Panc1 (cell line): Measurements from ENCODE around the gene FAM193A. TPM values are rescaled to one million over a fixed set of nuclear protein-coding genes. Genes with fewer than 3 reads are reported as not detected.

ENCODE experiments used
- ATAC-seq: fragments of 200-7000 bp; cut with Tn5 transposase; 2 replicates; pipeline ENCODE4 v1.9.1; 2020; ENCODE audit warnings: mild to moderate bottlenecking, moderate library complexity
- BruUV-seq: library from RNA; stranded (reverse); fragments of 400-500 nt; replicated peaks from 2 replicates; lab custom pipeline; 2021; lab: Mats Ljungman, UMichigan
- CTCF ChIA-PET: fragments of 300-600 bp; sonication (Branson Sonifier 250); formaldehyde crosslinking; loops from one replicate; lab custom pipeline; 2022; ENCODE audit warnings: antibody characterized with exemption; lab: Charles Lee
- POLR2A ChIA-PET: fragments of 300-600 bp; sonication (Branson Sonifier 250); formaldehyde crosslinking; loops from one replicate; lab custom pipeline; 2022; ENCODE audit warnings: antibody characterized with exemption; lab: Charles Lee
- DNase-seq: peaks from one replicate; pipeline ENCODE4 v3.0.0-alpha.2; 2010; ENCODE audit warnings: low read depth, low spot score
- H3K27ac ChIP-seq: 2 replicates; pipeline ENCODE4 v1.5.1; 2011; ENCODE audit warnings: mild to moderate bottlenecking, low read length, inconsistent platforms
- H3K27me3 ChIP-seq: fragments of 200-500 bp; sonication (Bioruptor generic); 2 replicates; pipeline ENCODE4 v1.6.0; 2014; ENCODE audit warnings: low read length, inconsistent platforms; ENCODE audit not compliant: control insufficient read depth, insufficient read depth
- H3K36me3 ChIP-seq: fragments of 200-500 bp; sonication (Bioruptor generic); 2 replicates; pipeline ENCODE4 v1.5.1; 2014; ENCODE audit warnings: inconsistent platforms, mild to moderate bottlenecking, low read length, moderate library complexity; ENCODE audit not compliant: control insufficient read depth, insufficient read depth
- H3K4me1 ChIP-seq: 2 replicates; pipeline ENCODE4 v1.5.1; 2011; ENCODE audit warnings: inconsistent platforms, mild to moderate bottlenecking, low read length, moderate library complexity; ENCODE audit not compliant: control insufficient read depth, insufficient read depth
- H3K4me3 ChIP-seq, 2 experiments: 2 replicates each; pipeline ENCODE4 v1.5.1; 2011 to 2012; ENCODE audit warnings: low read depth in 2 of 2, low read length in 2 of 2, mild to moderate bottlenecking in 2 of 2, inconsistent platforms in 1 of 2, moderate library complexity in 1 of 2
- H3K9me3 ChIP-seq: fragments of 200-500 bp; sonication (Bioruptor generic); 2 replicates; pipeline ENCODE4 v1.5.1; 2014; ENCODE audit warnings: low read depth, mild to moderate bottlenecking, inconsistent platforms, low read length, moderate library complexity; ENCODE audit not compliant: control insufficient read depth, insufficient read depth
- CTCF ChIP-seq: fragments of 450-650 bp; IDR thresholded peaks from 2 replicates; pipeline ENCODE4 v1.5.1; 2017; ENCODE audit warnings: mild to moderate bottlenecking
- POLR2AphosphoS5 ChIP-seq: IDR thresholded peaks from 2 replicates; pipeline ENCODE4 v1.6.1; 2012; ENCODE audit warnings: mild to moderate bottlenecking, low read depth, low read length, moderate library complexity
- REST ChIP-seq, 2 experiments: IDR thresholded peaks; 2 replicates each; pipeline ENCODE4 v1.6.1; 2011 to 2012; ENCODE audit warnings: low read depth in 2 of 2, control low read depth in 1 of 2, low read length in 1 of 2, mild to moderate bottlenecking in 1 of 2, moderate library complexity in 1 of 2; ENCODE audit not compliant: insufficient read depth in 1 of 2
- SIN3A ChIP-seq: IDR thresholded peaks from 2 replicates; pipeline ENCODE4 v1.6.1; 2012; ENCODE audit warnings: low read depth, mild to moderate bottlenecking, low read length, moderate library complexity, borderline replicate concordance; ENCODE audit not compliant: insufficient read depth
- TCF7L2 ChIP-seq: IDR thresholded peaks from 2 replicates; pipeline ENCODE4 v1.6.1; 2011; ENCODE audit warnings: mild to moderate bottlenecking, low read depth, low read length, inconsistent platforms
- in situ Hi-C: cut with HindIII; loops from 2 replicates; pipeline ENCODE4 v1.10.0; 2016; ENCODE audit warnings: low sequenced_read_pairs, low pct_unique_long_range_greater_than_20kb
- intact Hi-C: fragments of 100-400 bp; cut with micrococcal nuclease; formaldehyde crosslinking; loops from one replicate; pipeline ENCODE4 v1.10.0; 2022; ENCODE audit not compliant: unreplicated experiment
- total RNA-seq: library from RNA; stranded (reverse); gene quantifications from one replicate; pipeline ENCODE4 v1.2.1, GENCODE V29; 2021; ENCODE audit not compliant: unreplicated experiment

The FAM193A gene
- total RNA-seq, 1 experiment from 2014 or later = 25.7 TPM

- ATAC-seq (peak; percentile 61; the same call in 1 of the 2 replicates), DNase-seq (no peak)
- Histone ChIP-seq H3K27me3 (no peaks in the 10 kb centered on the region), H3K27ac (no peak overlapping the region), H3K4me3 (no peak overlapping the region), H3K9me3 (no peaks in the 10 kb centered on the region), H3K4me1 (peaks cover 18% of the 10 kb centered on the region), H3K36me3 (no peaks in the 10 kb centered on the region)
- POLR2A ChIA-PET = no interaction called here
- BruUV-seq = no TSS peak
- CTCF ChIA-PET = no interaction called here
- TF ChIP-seq REST (IDR thresholded peaks at IDR 0.05; ENCODE audit: insufficient read depth in 1 of 2, low read depth in 2 of 2, low read length in 1 of 2) (no peak), CTCF (no peak), TCF7L2 (no peak), POLR2AphosphoS5 (no peak), SIN3A (no peak)
- in situ Hi-C loops = no loop called here
- intact Hi-C loops = no loop called here
These were observed 62.3 kb downstream of the FAM193A start for GRCh38 chr4:2598511-2599303.

GRCh38 chr4:2599304-2599654 is 62.8 kb downstream of the FAM193A start:
- Histone ChIP-seq H3K4me1 (peaks cover 18% of the 10 kb centered on the region), H3K36me3 (no peaks in the 10 kb centered on the region), H3K4me3 (no peak overlapping the region), H3K27ac (no peak overlapping the region), H3K9me3 (no peaks in the 10 kb centered on the region), H3K27me3 (no peaks in the 10 kb centered on the region)
- DNase-seq (no peak), ATAC-seq (no peak)
- ChIA-PET POLR2A (no interaction called here), CTCF (no interaction called here)
- in situ Hi-C loops = no loop called here
- intact Hi-C loops = no loop called here
- TF ChIP-seq TCF7L2 = no peak
- no peak for TF ChIP-seq SIN3A
- TF ChIP-seq POLR2AphosphoS5 = no peak
- TF ChIP-seq REST (IDR thresholded peaks at IDR 0.05; ENCODE audit: insufficient read depth in 1 of 2, low read depth in 2 of 2, low read length in 1 of 2) = no peak
- no peak for TF ChIP-seq CTCF
- no TSS peak for BruUV-seq
